Progenitor cell of endocrine pancreas (in vitro differentiated cells): ENCODE results near the gene POLR2E. TPM values are rescaled to one million over a fixed set of nuclear protein-coding genes. Genes with fewer than 3 reads are reported as not detected.

Source experiments
- DNase-seq: peaks from one replicate; pipeline ENCODE4 v3.0.0; 2021; ENCODE audit warnings: low spot score; ENCODE audit not compliant: unreplicated experiment
- H3K27ac Mint-ChIP-seq: 2 replicates; pipeline ENCODE4 v1.8.0; 2021; ENCODE audit warnings: mild to moderate bottlenecking, moderate library complexity, mixed read lengths
- H3K27me3 Mint-ChIP-seq: 2 replicates; pipeline ENCODE4 v1.8.0; 2021; ENCODE audit warnings: mixed read lengths
- H3K36me3 Mint-ChIP-seq: 2 replicates; pipeline ENCODE4 v1.8.0; 2022; ENCODE audit warnings: mixed read lengths; ENCODE audit not compliant: insufficient read depth
- H3K4me1 Mint-ChIP-seq: 2 replicates; pipeline ENCODE4 v1.8.0; 2021; ENCODE audit warnings: low read depth, mixed read lengths
- H3K4me3 Mint-ChIP-seq: 2 replicates; pipeline ENCODE4 v1.8.0; 2021; ENCODE audit warnings: low read depth, mild to moderate bottlenecking, moderate library complexity, mixed read lengths
- H3K9me3 Mint-ChIP-seq: 2 replicates; pipeline ENCODE4 v1.8.0; 2021; ENCODE audit warnings: low read depth, mixed read lengths
- total RNA-seq: library from RNA; stranded (reverse); gene quantifications from 2 replicates; pipeline ENCODE4 v1.2.1, GENCODE V29; 2021
- TF ChIP-seq, protein P1 (sequence below): fragments of 200-600 bp; sonication (generic); IDR thresholded peaks from one replicate; pipeline ENCODE4 v1.5.0; 2021; ENCODE audit warnings: antibody characterized with exemption, mild to moderate bottlenecking; ENCODE audit not compliant: unreplicated experiment

The POLR2E gene
- total RNA-seq, 1 donor from 2014 or later = 161 TPM

DNA sequence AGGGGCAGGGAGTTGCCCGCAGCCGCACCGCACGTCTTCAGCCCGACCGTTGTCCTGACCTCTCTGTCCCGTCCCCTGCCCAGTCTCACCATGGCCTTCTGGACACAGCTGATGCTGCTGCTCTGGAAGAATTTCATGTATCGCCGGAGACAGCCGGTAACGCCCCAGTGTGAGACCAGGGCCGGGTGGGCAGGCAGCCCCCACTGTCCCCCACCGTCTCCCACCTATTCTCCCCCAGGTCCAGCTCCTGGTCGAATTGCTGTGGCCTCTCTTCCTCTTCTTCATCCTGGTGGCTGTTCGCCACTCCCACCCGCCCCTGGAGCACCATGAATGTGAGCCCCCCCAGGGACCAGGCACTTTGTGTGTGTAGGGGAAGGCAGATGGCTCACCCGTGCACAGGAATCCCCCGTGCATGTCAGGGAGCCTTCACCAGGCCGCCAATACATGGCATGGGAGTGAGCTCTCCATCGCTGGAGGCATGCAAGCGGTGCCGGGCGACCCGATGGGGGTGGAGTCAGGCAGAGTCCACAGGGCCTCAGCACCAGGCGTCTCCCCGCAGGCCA is 53.8 kb downstream of the POLR2E start:
- Mint-ChIP-seq H3K36me3 (peaks cover 12% of the 10 kb centered on the region), H3K9me3 (no peaks in the 10 kb centered on the region), H3K4me3 (peak overlapping the region; percentile 82), H3K4me1 (peaks cover 7% of the 10 kb centered on the region), H3K27ac (no peak overlapping the region), H3K27me3 (no peaks in the 10 kb centered on the region)
- TF ChIP-seq, protein P1, sequence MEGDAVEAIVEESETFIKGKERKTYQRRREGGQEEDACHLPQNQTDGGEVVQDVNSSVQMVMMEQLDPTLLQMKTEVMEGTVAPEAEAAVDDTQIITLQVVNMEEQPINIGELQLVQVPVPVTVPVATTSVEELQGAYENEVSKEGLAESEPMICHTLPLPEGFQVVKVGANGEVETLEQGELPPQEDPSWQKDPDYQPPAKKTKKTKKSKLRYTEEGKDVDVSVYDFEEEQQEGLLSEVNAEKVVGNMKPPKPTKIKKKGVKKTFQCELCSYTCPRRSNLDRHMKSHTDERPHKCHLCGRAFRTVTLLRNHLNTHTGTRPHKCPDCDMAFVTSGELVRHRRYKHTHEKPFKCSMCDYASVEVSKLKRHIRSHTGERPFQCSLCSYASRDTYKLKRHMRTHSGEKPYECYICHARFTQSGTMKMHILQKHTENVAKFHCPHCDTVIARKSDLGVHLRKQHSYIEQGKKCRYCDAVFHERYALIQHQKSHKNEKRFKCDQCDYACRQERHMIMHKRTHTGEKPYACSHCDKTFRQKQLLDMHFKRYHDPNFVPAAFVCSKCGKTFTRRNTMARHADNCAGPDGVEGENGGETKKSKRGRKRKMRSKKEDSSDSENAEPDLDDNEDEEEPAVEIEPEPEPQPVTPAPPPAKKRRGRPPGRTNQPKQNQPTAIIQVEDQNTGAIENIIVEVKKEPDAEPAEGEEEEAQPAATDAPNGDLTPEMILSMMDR = no peak
- no peak for DNase-seq

DNA sequence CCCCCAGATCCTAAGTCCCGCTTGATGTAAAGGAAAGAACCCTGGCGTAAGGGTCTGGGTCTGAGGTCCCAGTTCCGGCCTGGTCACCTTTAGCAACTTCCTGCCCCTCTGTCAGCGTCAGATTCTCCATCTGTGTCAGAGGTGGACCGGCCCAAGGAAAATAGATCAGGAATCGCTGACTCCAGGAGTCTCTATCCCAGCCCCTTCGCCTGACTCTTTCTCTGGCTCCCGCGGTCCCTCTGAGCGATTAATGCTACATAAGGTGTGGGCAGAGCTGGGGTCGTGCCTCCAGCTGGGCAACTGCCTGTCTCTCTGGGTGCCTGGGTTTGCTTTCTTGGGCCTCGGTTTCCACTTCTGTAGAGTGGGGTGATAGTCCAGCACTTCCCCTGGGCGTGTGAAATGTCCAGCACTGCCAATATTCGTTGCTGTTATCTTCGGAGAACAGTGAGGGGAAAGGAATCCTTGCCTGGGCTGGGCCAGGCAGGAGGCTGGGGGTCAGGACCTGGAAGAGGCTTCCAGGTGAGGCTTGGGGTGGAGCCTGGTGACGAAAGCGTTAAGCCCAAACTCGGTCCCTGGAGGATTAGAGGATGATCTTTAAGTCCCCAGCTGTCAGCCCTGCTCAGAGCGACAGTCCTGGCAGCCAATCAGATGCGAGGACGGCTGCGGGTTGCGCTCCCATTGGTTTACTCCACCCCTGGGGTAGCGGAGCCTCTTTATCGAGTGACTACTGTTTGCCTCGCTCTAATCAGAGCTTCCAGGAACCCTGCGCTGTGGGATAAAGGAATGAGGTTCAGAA is 54.5 kb downstream of the POLR2E start:
- Mint-ChIP-seq H3K27me3 (no peaks in the 10 kb centered on the region), H3K4me3 (peak overlapping the region; percentile 82), H3K36me3 (peaks cover 14% of the 10 kb centered on the region), H3K9me3 (no peaks in the 10 kb centered on the region), H3K4me1 (peaks cover 7% of the 10 kb centered on the region), H3K27ac (peak overlapping the region; percentile 95)
- DNase-seq = peak; percentile 73
- TF ChIP-seq, protein P1 = no peak

DNA sequence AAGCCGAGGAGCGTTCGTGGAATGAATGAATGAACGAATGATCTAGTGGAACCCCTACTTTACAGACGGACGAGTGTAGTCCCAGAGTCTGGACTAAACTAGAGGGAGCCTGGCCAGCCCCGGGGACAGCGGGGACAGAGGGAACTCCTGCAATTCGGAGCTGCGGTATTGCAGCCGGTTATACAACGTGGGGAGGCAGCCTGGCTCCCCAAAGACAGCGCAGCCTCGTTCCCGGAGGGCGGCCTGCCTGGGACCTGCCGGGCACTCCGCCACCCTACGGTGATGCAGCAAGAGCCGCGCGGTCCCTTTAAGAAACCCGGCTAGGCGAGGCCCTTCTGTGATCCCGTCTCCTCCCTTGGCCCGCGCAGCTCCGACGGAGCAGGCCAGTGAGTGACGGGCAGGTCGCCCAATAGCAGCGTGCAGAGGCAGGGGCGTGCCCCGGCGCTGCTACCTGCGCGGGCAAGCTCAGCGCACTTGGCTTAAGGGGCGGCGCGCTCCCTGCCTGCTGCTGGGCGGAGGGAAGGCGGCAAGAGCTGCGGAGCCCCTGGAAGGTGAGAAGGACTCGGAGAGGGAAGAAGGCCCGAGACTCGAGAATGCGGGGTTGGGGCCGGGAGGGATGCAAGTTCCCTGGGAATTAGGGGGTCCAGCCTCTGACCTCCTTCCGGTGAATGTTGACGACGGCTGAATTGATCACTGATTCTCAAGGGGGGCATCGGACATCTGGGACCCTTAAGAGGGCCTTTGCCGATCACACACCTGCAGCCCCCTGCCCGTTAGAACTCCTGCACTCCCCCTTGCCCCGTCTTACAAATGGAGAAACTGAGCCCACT is 55.3 kb downstream of the POLR2E start, which contains the start of gene ABCA7:
ABCA7 (plus strand) TSS at position 462 of the 830 bp plus-strand sequence. CDS start 1,255 bp downstream, outside the sequence.
- no peaks in the 10 kb centered on the region for H3K9me3 Mint-ChIP-seq
- peak within 1 kb of the TSS; percentile 95 for H3K27ac Mint-ChIP-seq
- H3K27me3 Mint-ChIP-seq = no peaks in the 10 kb centered on the region
- peak within 1 kb of the TSS; percentile 82 for H3K4me3 Mint-ChIP-seq
- peak; percentile 100 for DNase-seq
- peaks cover 16% of the 10 kb centered on the region for H3K36me3 Mint-ChIP-seq
- peaks cover 7% of the 10 kb centered on the region for H3K4me1 Mint-ChIP-seq
- TF ChIP-seq, protein P1 = no peak

DNA sequence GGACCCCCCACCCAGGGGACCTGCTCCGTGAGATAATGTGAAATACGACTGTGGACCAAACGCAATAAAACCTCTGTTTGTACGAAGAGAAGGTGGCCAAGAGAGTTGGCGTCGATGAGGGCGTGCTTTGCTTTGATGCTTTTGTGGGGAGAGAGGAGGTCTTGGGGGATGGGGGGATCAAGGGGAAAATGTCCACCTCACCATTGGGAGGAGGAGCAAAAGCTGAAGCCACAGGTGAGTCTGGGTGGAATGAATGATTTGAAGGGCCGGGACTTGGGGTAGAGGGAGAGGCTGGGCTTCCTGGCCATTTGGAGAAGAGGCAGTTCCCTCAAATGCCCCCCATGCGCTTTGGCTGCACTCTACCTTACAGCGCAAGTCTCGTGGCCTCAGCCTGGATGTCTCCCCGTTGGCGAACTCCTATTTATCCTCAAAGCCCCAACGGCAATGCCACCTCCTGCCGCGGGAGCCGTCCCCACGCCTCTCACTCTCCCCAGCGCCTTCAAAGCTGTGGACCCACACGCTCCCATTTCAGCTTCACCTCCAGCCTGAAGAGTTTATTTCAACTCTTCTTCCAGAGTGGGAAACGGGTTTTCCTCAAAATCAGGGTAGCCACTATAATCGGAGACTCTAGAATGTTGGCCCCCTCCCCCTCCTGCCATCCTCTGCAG is 56.1 kb downstream of the POLR2E start:
- TF ChIP-seq, protein P1 = no peak
- no peaks in the 10 kb centered on the region for H3K27me3 Mint-ChIP-seq
- no peak for DNase-seq
- peak overlapping the region; percentile 65 for H3K27ac Mint-ChIP-seq
- no peak overlapping the region for H3K4me3 Mint-ChIP-seq
- no peaks in the 10 kb centered on the region for H3K9me3 Mint-ChIP-seq
- peaks cover 16% of the 10 kb centered on the region for H3K36me3 Mint-ChIP-seq
- peaks cover 7% of the 10 kb centered on the region for H3K4me1 Mint-ChIP-seq

DNA sequence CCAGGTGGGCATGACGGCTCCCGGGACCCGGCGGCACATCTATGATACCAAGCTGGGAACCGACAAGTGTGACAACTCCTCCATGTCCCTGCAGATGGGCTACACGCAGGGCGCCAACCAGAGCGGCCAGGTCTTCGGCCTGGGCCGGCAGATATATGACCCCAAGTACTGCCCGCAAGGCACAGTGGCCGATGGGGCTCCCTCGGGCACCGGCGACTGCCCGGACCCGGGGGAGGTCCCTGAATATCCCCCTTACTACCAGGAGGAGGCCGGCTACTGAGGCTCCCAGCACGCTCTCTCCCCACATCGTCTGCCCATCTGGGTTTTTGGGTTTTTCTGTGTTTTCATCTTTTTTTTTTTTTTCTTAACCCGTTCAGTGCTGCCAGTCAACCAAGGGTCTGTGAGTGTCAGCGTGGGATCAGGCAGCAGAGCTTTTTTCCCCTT is 57.5 kb downstream of the POLR2E start:
- no peak overlapping the region for H3K4me3 Mint-ChIP-seq
- peaks cover 18% of the 10 kb centered on the region for H3K36me3 Mint-ChIP-seq
- H3K27ac Mint-ChIP-seq = peak overlapping the region; percentile 73
- no peaks in the 10 kb centered on the region for H3K9me3 Mint-ChIP-seq
- DNase-seq = no peak
- peaks cover 7% of the 10 kb centered on the region for H3K4me1 Mint-ChIP-seq
- TF ChIP-seq, protein P1 = no peak
- no peaks in the 10 kb centered on the region for H3K27me3 Mint-ChIP-seq
